ENCODE data around the gene USP31. TPM values are rescaled to one million over a fixed set of nuclear protein-coding genes. Genes with fewer than 3 reads are reported as not detected.
"Not testable (repeated sequence)": the region's sequence is repeated elsewhere in the genome, so short reads cannot be mapped to it uniquely, and the experiment has no call there.

Gene USP31
- total RNA-seq, 1 experiment from 2014 or later: 11.5 TPM

- no peaks in the 10 kb centered on the region for H3K36me3 ChIP-seq
- no peak overlapping the region for H3K4me3 ChIP-seq
- H3K27me3 ChIP-seq: no peaks in the 10 kb centered on the region
- DNase-seq: no peak
- H3K9me3 ChIP-seq (replicated peaks): no peaks in the 10 kb centered on the region
- no peak overlapping the region for H3K27ac ChIP-seq
- H3K4me1 ChIP-seq: no peaks in the 10 kb centered on the region
These were observed 42.1 kb downstream of the USP31 start for GRCh38 chr16:23107117-23107516.

- no peaks in the 10 kb centered on the region for H3K36me3 ChIP-seq
- H3K27ac ChIP-seq: no peak overlapping the region
- H3K4me1 ChIP-seq: no peaks in the 10 kb centered on the region
- no peaks in the 10 kb centered on the region for H3K9me3 ChIP-seq (replicated peaks)
- no peak for DNase-seq
- H3K4me3 ChIP-seq: no peak overlapping the region
- no peaks in the 10 kb centered on the region for H3K27me3 ChIP-seq
These were observed 43.9 kb downstream of the USP31 start for GRCh38 chr16:23105309-23105708.

- no peak for DNase-seq
- H3K27me3 ChIP-seq: no peaks in the 10 kb centered on the region
- H3K36me3 ChIP-seq: no peaks in the 10 kb centered on the region
- H3K9me3 ChIP-seq (replicated peaks): no peaks in the 10 kb centered on the region
- H3K4me1 ChIP-seq: no peaks in the 10 kb centered on the region
- no peak overlapping the region for H3K27ac ChIP-seq
- H3K4me3 ChIP-seq: no peak overlapping the region
These were observed 45.0 kb downstream of the USP31 start for GRCh38 chr16:23104032-23104955.

- Histone ChIP-seq H3K9me3 (replicated peaks) (no peaks in the 10 kb centered on the region), H3K4me3 (no peak overlapping the region), H3K4me1 (no peaks in the 10 kb centered on the region), H3K27ac (no peak overlapping the region), H3K27me3 (no peaks in the 10 kb centered on the region), H3K36me3 (no peaks in the 10 kb centered on the region)
- no peak for DNase-seq
These were observed 45.6 kb downstream of the USP31 start for GRCh38 chr16:23103603-23104002.

- no peaks in the 10 kb centered on the region for H3K27me3 ChIP-seq
- H3K27ac ChIP-seq: no peak overlapping the region
- no peak for DNase-seq
- H3K36me3 ChIP-seq: no peaks in the 10 kb centered on the region
- H3K4me1 ChIP-seq: no peaks in the 10 kb centered on the region
- no peak overlapping the region for H3K4me3 ChIP-seq
- H3K9me3 ChIP-seq (replicated peaks): no peaks in the 10 kb centered on the region
These were observed 48.2 kb downstream of the USP31 start for GRCh38 chr16:23101012-23101550.

GRCh38 chr16:23096450-23096849 is 52.8 kb downstream of the USP31 start:
- H3K27ac ChIP-seq; H3K9me3 ChIP-seq (replicated peaks); H3K36me3 ChIP-seq; H3K4me1 ChIP-seq; DNase-seq; H3K27me3 ChIP-seq; H3K4me3 ChIP-seq: not testable (repeated sequence)

GRCh38 chr16:23094136-23094535 is 55.1 kb downstream of the USP31 start:
- not testable (repeated sequence) for DNase-seq; H3K4me3 ChIP-seq; H3K27me3 ChIP-seq; H3K9me3 ChIP-seq (replicated peaks); H3K4me1 ChIP-seq; H3K36me3 ChIP-seq; H3K27ac ChIP-seq

GRCh38 chr16:23092801-23093117 is 56.5 kb downstream of the USP31 start:
- no peaks in the 10 kb centered on the region for H3K4me1 ChIP-seq
- no peaks in the 10 kb centered on the region for H3K27me3 ChIP-seq
- H3K9me3 ChIP-seq (replicated peaks): no peaks in the 10 kb centered on the region
- no peak overlapping the region for H3K4me3 ChIP-seq
- no peak overlapping the region for H3K27ac ChIP-seq
- no peaks in the 10 kb centered on the region; the same call in 1 of the 2 replicates for H3K36me3 ChIP-seq
- no peak for DNase-seq

GRCh38 chr16:23092072-23092800 is 57.0 kb downstream of the USP31 start:
- H3K4me1 ChIP-seq: no peaks in the 10 kb centered on the region
- no peak for DNase-seq
- H3K27me3 ChIP-seq: no peaks in the 10 kb centered on the region
- H3K9me3 ChIP-seq (replicated peaks): no peaks in the 10 kb centered on the region
- H3K27ac ChIP-seq: no peak overlapping the region
- H3K36me3 ChIP-seq: no peaks in the 10 kb centered on the region; the same call in 1 of the 2 replicates
- no peak overlapping the region for H3K4me3 ChIP-seq

GRCh38 chr16:23089111-23089510 is 60.1 kb downstream of the USP31 start:
- Histone ChIP-seq H3K4me3 (no peak overlapping the region), H3K27ac (no peak overlapping the region), H3K4me1 (no peaks in the 10 kb centered on the region), H3K9me3 (replicated peaks) (no peaks in the 10 kb centered on the region), H3K36me3 (peaks cover 3% of the 10 kb centered on the region), H3K27me3 (no peaks in the 10 kb centered on the region)
- DNase-seq: no peak

- Histone ChIP-seq H3K4me3 (no peak overlapping the region), H3K27me3 (no peaks in the 10 kb centered on the region), H3K27ac (no peak overlapping the region), H3K9me3 (replicated peaks) (no peaks in the 10 kb centered on the region), H3K36me3 (peaks cover 3% of the 10 kb centered on the region), H3K4me1 (no peaks in the 10 kb centered on the region)
- no peak for DNase-seq
These were observed 61.2 kb downstream of the USP31 start for GRCh38 chr16:23088018-23088417.

- Histone ChIP-seq H3K27me3 (no peaks in the 10 kb centered on the region), H3K4me1 (no peaks in the 10 kb centered on the region), H3K27ac (no peak overlapping the region), H3K4me3 (no peak overlapping the region), H3K36me3 (peaks cover 3% of the 10 kb centered on the region), H3K9me3 (replicated peaks) (no peaks in the 10 kb centered on the region)
- DNase-seq: no peak
These were observed 63.3 kb downstream of the USP31 start for GRCh38 chr16:23085949-23086348.

- Histone ChIP-seq H3K36me3 (peaks cover 5% of the 10 kb centered on the region), H3K4me1 (no peaks in the 10 kb centered on the region), H3K9me3 (replicated peaks) (no peaks in the 10 kb centered on the region), H3K4me3 (no peak overlapping the region), H3K27ac (no peak overlapping the region), H3K27me3 (no peaks in the 10 kb centered on the region)
- DNase-seq: no peak
These were observed 67.0 kb downstream of the USP31 start for GRCh38 chr16:23082161-23082788.

- no peak overlapping the region for H3K4me3 ChIP-seq
- no peak overlapping the region for H3K27ac ChIP-seq
- H3K9me3 ChIP-seq (replicated peaks): no peaks in the 10 kb centered on the region
- H3K36me3 ChIP-seq: peaks cover 5% of the 10 kb centered on the region
- no peaks in the 10 kb centered on the region for H3K27me3 ChIP-seq
- no peaks in the 10 kb centered on the region for H3K4me1 ChIP-seq
- DNase-seq: no peak
These were observed 67.6 kb downstream of the USP31 start for GRCh38 chr16:23081675-23082119.

- no peak for DNase-seq
- Histone ChIP-seq H3K27me3 (no peaks in the 10 kb centered on the region), H3K9me3 (replicated peaks) (no peaks in the 10 kb centered on the region), H3K4me1 (no peaks in the 10 kb centered on the region), H3K27ac (no peak overlapping the region), H3K36me3 (peaks cover 5% of the 10 kb centered on the region; the same call in 1 of the 2 replicates), H3K4me3 (no peak overlapping the region)
These were observed 68.5 kb downstream of the USP31 start for GRCh38 chr16:23080747-23081146.
